RCC 7860 (cell line): Measurements from ENCODE around the gene IL1RAPL2.
"Not testable (repeated sequence)": the region's sequence is repeated elsewhere in the genome, so short reads cannot be mapped to it uniquely, and the experiment has no call there.

Experiments used
- DNase-seq: peaks from one replicate; pipeline ENCODE4 v3.0.0-alpha.2; 2015; ENCODE audit warnings: low spot score
- FAIRE-seq: peaks from 2 replicates; lab custom pipeline; 2012; peaks lifted over from hg19 to GRCh38; lab: Jason Lieb, UNC

The IL1RAPL2 gene

DNA sequence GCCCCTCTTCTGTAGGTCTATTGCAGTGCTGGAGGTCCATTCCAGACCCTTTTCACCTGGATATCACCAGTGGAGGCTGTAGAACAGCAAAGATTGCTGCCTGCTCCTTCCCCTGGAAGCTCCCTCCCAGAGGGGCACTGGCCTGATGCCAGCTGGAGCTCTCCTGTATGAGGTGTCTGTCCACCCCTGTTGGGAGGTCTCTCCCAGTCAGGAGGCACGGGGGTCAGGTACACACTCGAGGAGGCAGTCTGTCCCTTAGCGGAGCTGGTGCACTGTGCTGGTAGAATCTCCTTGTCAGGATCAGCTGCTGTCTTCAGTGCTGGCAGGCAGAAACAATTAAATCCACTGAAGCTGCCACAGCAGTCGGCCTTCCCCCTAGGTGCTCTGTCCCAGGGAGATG is 276.6 kb downstream of the IL1RAPL2 start:
- DNase-seq (no peak), FAIRE-seq (no peak)

DNA sequence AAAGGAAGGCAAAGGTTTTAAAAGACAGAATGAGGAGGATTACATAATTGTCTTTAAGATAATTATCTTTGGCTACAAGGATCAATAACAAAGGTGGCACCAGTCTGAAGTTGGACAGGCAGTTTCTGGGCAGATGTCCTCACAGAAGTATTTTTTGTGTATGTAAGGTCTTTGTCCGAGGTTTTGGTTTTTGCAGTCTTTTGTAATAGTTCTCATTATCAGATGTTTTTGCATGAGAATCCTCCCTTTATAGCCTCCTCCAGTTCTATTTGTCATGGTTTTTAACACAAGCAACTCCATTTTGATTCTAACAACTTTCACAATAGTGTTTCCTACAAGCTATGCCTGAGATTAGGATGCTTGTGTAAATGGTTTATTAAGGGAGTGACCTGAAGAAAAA is 286.2 kb downstream of the IL1RAPL2 start:
- FAIRE-seq = no peak
- DNase-seq = no peak

GRCh38 chrX:104854188-104854587 is 288.2 kb downstream of the IL1RAPL2 start:
- FAIRE-seq (no peak), DNase-seq (no peak)

DNA sequence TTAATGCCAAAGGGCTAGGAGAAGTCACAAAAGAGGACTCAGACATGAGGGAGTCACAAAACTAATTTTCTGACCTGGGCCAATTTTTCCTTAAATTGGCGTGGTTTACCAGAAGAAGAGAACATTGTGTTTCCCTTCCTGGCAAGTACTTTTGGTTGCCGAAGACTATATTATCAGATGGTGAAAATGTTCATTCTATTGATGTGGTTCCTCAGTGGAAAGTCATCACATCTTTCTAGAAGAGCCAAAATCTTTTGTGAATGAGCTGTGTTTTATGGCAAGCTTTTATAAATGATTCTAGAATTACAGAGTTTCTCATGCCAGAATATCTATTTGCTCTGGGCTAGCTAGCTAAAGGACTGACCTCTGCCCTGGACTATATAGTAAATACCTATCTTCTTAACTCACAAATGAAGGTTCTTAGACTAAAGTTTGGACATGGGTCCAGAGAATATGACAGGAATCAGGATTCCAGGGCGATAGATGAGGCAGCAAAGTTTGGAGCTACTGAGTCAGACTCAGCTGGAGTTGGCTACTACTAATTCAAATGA is 288.9 kb downstream of the IL1RAPL2 start:
- no peak for DNase-seq

DNA sequence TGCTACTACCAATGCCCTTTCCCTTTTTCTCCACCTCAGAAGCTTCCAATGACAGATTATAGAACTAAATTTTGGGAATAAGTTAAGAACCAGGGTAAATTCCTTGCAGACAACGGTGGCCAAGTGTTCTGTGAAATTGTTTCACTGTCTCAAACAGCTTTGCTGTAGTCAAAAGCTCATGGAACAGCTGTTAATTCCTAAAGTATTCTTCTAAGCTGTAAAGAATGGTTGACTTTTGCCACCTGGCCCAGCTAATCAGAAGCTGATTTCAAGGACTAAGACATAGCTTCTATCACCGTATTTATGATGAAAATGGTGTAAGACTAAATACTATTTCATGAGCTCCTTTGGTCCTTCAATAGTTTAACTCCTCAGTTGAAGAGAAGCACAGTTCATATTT is 297.5 kb downstream of the IL1RAPL2 start:
- FAIRE-seq (no peak), DNase-seq (no peak)

More for the DNA sequence above, 288.9 kb downstream of the IL1RAPL2 start:
- no peak for FAIRE-seq

DNA sequence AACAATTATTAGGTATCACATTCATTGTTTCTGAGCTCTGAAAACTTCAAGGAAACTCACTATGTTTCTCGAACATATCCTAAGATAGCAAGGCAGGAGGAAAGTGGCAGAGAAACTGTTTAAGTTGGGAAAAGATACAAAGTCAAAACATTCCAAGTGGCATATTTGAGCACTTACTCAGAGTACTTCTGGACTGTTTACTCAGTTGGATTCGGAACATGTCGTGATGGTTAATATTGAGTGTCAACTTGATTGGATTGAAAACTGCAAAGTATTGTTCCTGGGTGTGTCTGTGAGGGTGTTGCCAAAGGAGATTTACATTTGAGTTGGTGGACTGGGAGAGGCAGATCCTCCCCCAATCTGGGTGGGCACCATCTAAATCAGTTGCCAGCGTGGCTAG is 298.3 kb downstream of the IL1RAPL2 start:
- FAIRE-seq = no peak

DNA sequence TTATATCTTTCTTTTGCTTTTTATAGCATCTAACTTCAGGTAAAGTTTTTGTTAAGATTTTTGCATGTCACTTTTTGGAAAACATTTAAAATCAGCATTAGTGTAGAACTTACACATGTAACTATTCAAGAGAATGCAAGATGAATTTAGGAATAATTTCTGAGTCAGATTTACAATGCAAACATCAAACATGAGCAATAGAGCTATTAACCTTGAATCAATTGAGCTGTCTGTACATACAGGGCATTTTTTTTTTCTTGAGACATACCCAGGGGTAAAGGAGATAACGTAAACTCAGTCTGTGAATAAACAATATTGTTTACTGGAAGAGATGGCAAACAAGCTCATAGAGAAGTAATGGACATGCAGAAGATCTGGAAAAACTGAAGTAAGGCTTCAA is 311.5 kb downstream of the IL1RAPL2 start:
- DNase-seq = no peak
- no peak for FAIRE-seq

More for the DNA sequence above, 298.3 kb downstream of the IL1RAPL2 start:
- DNase-seq = no peak

GRCh38 chrX:104902070-104902469 is 336.1 kb downstream of the IL1RAPL2 start:
- FAIRE-seq = no peak
- DNase-seq = no peak

- not testable (repeated sequence) for DNase-seq, FAIRE-seq
Observed at GRCh38 chrX:104909694-104910093, 343.7 kb downstream of the IL1RAPL2 start.

- FAIRE-seq = no peak
- DNase-seq = peak; percentile 3
Observed at GRCh38 chrX:104913348-104913747, 347.3 kb downstream of the IL1RAPL2 start.

DNA sequence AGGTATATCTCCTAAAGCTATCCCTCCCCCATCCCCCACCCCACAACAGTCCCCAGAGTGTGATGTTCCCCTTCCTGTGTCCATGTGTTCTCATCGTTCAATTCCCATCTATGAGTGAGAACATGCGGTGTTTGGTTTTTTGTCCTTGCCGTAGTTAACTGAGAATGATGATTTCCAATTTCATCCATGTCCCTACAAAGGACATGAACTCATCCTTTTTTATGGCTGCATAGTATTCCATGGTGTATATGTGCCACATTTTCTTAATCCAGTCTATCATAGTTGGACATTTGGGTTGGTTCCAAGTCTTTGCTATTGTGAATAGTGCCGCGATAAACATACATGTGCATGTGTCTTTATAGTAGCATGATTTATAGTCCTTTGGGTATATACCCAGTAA is 348.7 kb downstream of the IL1RAPL2 start:
- not testable (repeated sequence) for DNase-seq, FAIRE-seq

DNA sequence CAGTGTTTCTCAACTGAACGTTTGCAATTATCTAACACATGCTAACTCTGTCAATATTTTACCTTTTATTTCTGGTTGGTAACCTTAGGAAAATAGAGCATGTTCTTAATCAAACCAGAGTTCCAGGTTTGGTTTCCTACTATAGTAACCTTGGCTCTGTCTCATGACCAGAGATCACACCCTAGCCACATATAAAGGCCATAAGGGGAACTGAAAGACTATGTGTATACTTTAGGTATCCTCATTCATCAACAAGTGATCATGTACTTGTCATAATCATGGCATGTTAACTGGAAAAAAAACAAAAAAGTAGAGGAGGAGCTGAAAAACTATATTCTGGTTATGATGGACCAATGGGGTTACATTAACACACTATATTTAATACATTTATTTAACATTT is 352.1 kb downstream of the IL1RAPL2 start:
- DNase-seq (no peak), FAIRE-seq (no peak)

- DNase-seq = no peak
- FAIRE-seq = no peak
Observed at GRCh38 chrX:104921584-104922205, 355.7 kb downstream of the IL1RAPL2 start.

- peak; percentile 55 for DNase-seq
- peak; percentile 70 for FAIRE-seq
Observed at GRCh38 chrX:104922206-104922621, 356.2 kb downstream of the IL1RAPL2 start.

DNA sequence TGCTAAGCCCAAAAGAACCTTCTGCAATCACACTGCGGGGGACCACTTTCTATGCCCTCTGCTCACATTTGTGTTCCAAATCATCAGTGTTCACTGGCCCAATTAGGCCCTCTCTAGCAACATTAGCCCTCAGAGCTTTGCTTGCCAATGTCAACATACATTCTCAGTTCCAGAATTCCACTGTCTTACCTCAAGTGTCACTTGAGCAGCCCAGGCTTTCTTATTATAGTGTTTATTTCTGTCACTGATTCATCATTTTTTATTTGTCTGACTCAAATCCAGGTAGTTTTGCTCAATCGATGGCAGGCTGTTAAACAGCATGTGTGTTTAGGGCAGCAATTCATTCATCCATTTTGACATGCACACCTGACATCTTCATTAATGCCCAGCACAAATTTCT is 363.3 kb downstream of the IL1RAPL2 start:
- FAIRE-seq (no peak), DNase-seq (no peak)

GRCh38 chrX:104935581-104935980 is 369.6 kb downstream of the IL1RAPL2 start:
- no peak for DNase-seq
- no peak for FAIRE-seq

- FAIRE-seq = no peak
Observed at GRCh38 chrX:104953251-104953650, 387.3 kb downstream of the IL1RAPL2 start.

GRCh38 chrX:104961926-104962325 is 395.9 kb downstream of the IL1RAPL2 start:
- DNase-seq = no peak
- FAIRE-seq = no peak

More at GRCh38 chrX:104953251-104953650, 387.3 kb downstream of the IL1RAPL2 start:
- DNase-seq = no peak

DNA sequence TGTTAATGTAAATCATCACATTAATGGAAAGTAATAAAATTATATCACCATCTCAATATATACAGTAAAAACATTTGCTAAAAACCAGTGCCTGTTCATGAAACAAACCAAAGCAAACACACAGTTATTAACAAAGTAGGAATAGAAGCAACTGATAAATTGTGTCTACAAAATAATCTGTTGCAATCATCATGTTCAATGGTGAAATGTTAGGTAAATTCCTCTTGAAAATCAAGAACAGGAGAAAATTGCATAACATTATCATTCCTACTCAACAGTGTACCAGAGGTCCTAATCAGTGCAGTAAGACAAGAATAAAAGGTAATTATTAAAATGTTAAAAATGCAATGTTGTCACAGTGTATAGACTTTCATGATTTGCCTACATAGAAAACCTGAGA is 402.2 kb downstream of the IL1RAPL2 start:
- no peak for FAIRE-seq

GRCh38 chrX:104972737-104973136 is 406.7 kb downstream of the IL1RAPL2 start:
- no peak for DNase-seq
- FAIRE-seq = no peak

More for the DNA sequence above, 402.2 kb downstream of the IL1RAPL2 start:
- no peak for DNase-seq

DNA sequence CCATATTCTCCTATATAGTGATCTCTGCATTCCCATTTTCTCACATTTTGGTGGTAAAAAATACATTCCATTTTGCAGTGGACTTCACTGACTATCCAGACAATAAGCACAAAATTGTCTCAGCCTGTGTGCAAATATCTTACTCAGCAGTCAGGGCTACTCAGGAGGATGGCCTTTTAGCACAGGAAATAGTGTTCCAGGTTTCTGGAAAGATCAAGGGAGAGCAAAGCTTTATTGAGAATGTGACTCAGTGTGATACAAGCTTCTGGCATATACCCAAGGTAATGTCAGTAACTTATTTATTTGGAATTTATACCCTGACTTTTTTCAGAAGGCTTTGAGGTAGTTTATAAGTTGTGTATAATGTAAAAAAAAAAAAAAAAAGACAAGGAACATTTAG is 421.1 kb downstream of the IL1RAPL2 start:
- DNase-seq (peak; percentile 67), FAIRE-seq (peak; percentile 94)

DNA sequence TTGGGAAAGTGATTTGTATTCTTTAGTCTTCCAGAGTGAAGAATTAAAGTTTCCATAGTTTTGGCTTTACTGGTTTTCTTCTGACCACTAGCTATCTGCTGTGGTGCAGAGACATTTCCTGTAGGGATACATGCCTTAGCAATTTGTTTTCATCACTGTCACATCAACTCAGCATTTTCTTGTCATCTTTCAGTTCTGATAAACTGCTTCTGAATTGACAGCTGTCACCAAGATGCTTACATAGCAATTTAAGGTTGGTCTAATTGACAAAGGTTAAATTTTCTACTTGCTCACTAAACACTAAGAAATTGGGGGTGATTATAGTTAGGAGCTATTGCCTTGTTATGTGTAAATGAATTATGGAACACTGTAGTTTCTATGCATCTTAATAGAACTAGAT is 422.0 kb downstream of the IL1RAPL2 start:
- no peak for FAIRE-seq
- no peak for DNase-seq

GRCh38 chrX:104995546-104995945 is 429.5 kb downstream of the IL1RAPL2 start:
- FAIRE-seq (no peak), DNase-seq (no peak)
